Islet of Langerhans (tissue), 1 donor: ENCODE data around the gene BRD3.
"Not testable (repeated sequence)": the region's sequence is repeated elsewhere in the genome, so short reads cannot be mapped to it uniquely, and the experiment has no call there.

Source experiments
- FAIRE-seq: peaks from one replicate; lab custom pipeline; 2011; peaks lifted over from hg19 to GRCh38; lab: Jason Lieb, UNC

The BRD3 gene

GRCh38 chr9:134067904-134068743 lies at the start of gene BRD3:
BRD3 (minus strand) TSS chr9:134068026; CDS start chr9:134053477, 14,549 bp downstream.
- FAIRE-seq: no peak

DNA sequence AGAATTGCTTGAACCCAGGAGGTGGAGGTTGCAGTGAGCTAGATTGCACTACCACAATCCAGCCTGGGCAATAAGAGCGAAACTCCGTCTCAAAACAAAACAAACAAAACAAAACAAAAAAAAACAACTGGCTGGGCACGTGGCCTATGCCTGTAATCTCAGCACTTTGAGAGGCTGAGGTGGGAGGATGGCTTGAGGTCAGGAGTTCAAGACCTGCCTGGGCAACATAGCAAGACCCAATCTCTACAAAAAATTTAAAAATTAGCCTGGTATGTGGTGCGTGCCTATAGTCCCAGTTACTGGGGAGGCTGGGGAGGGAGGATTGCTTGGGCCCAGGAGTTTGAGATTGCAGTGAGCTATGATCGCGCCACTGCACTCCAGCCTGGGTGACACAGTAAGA lies 44.7 kb upstream of the BRD3 start:
- no peak for FAIRE-seq

DNA sequence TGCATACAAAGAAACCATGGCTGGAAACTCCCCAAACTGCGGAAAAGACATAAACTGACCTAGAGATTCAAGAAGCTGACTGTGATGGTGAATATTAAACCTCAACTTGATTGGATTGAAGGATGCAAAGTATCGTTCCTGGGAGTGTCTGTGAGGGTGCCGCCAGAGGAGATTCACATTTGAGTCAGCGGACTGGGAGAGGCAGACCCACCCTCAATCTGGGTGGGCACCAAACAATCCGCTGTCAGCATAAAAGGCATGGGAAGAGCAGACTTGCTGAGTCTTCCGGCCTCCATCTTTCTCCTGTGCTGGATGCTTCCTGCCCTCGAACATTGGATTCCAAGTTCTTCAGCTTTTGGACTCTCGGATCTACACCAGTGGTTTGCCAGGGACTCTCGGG lies 43.2 kb upstream of the BRD3 start:
- no peak for FAIRE-seq

DNA sequence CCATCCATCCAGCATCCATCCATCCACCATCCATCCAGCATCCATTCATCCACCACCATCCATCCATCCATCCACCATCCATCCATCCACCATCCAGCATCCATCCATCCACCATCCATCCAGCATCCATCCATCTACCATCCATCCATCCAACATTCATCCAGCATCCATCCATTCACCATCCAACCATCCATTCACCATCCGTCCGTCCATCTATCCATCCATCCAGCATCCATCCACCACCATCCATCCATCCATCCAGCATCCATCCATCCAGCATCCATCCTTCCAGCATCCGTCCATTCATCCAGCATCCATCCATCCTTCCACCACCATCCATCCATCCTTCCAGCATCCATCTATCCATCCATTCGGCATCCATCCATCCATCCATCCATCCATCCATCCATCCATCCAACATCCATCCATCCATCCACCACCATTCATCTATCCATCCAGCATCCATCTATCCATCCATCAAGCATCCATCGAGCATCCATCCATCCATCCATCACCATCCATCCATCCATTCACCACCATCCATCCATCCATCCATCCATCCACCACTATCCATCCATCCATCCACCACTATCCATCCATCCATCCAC lies 35.7 kb upstream of the BRD3 start:
- no peak for FAIRE-seq

DNA sequence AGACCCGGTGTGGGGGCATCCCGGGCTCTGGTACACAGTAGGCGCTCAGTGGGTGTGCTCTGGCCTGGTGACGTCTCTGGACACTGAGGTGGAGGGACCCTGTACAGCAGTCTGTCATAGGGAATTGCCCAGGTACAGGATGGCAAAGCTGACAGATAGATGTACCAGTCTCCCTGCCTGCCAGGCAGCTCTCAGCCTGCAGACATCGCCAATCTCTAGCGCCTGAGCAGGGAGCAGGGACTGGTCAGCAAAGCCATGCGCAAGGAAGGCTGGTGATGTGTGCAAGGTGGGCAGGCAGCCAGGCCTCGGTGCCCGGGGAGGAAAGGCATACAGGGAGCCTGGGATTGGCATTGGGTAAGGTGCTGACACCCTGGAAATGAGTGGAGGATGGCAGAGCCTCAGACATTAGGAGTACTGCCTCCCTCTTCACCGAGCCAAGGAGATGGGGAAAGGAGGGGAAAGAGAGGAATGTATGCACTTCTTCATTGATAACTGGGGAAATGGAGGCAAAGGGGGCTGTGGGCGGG lies 33.9 kb upstream of the BRD3 start:
- FAIRE-seq: no peak

DNA sequence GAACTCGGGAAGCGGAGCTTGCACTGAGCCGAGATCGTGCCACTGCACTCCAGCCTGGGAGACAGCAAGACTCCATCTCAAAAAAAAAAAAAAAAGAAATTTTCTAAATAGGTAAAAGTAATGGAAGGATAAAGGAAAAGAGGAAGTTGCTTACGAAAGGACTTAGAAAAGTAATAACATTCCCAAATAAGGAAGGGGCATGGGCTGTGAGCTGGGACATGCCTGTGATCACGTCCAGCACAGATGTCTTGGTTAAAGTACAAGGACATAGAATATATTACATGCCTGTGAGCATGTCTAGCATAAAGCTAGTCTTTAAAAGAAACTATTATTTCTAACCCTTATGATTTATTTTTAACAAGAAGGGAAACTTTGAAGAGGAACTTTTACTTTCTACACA lies 33.3 kb upstream of the BRD3 start:
- FAIRE-seq: not testable (repeated sequence)

DNA sequence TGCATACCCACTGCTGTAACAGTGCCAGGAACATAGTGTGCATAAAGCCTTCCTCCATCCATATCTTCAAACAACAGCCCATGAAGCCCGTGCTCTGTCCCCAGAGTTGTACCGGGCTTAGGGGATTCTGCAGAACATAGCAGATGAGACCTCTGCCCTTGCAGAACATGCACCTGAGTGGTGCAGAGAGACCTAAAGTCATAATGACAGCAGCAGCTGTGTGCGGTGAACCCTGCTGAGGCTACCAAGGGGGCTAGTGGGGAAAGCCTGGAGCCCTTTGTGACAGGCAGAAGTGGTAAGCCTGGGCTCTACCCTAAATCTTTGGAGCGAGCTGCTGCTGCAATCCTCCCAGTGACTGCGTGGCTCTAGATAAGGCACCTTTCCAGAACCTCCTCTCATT lies 32.2 kb upstream of the BRD3 start:
- FAIRE-seq: no peak

DNA sequence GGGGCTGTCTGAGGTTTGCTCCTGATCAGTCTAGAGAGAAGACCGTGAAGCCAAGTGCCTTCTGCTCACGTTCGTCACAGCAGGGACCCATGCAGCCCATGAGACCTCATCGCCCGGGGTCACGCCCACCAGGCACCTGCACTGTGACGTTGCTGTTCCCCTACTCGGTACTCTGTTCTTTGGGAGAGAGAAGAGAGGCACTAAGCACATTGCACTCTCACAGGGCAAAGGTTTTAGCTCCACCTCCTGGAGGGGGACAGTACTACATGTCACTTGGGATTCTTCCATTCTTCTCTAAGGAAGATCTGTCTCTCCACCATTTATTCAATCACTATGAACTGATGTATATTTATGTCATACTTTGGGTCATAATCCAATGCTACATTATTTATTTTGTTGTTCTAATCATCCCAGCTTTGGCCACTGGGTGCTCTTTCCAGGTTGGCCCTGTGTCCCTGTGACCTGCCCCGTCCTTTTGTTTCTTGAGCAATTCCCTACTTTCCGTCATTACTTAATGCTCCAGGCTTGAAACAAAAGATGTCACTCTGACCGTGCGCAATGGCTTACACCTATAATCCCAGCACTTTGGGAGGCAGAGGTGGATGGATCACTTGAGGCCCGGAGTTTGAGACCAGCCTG lies 31.4 kb upstream of the BRD3 start:
- FAIRE-seq: no peak

DNA sequence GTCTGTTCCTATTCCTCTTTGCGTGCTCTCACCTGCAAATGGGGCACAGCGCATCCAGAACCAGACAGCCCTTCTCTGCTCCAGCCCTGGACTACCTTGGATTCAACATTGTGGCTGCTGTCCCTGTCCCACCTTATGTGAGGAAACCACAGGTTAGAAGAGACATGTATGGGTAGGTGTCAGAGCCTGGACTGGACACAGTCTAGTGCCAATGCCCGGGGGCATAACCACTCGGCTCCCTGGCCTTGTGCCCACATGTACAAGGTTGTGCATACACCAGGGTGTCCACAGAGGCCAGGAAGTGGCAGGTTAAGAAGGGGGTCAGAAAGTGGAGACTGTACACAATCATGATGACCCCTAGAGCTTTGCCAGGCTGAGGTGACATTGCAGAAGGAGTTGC lies 22.1 kb upstream of the BRD3 start:
- FAIRE-seq: no peak

GRCh38 chr9:134088063-134088725 lies 20.4 kb upstream of the BRD3 start:
- no peak for FAIRE-seq

DNA sequence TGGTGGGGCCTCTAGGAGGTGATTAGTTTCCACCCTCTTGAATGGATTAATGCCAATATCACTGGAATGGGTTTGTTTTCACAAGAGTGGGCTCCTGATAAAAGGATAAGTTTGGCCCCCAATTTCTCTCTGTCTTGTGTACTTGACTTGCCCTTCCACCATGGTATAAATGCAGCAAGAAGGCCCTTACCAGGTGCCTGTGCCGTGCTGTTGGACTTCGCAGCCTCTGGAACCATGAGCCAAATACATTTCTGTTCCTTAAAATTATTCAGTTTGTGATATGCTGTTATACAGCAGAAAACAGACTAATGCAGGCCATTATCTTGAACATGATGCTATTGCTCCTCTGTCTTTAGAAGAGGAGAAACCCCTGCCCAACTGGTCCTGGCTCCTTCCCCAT lies 17.8 kb upstream of the BRD3 start:
- no peak for FAIRE-seq

GRCh38 chr9:134083451-134083850 lies 15.6 kb upstream of the BRD3 start:
- FAIRE-seq: no peak

DNA sequence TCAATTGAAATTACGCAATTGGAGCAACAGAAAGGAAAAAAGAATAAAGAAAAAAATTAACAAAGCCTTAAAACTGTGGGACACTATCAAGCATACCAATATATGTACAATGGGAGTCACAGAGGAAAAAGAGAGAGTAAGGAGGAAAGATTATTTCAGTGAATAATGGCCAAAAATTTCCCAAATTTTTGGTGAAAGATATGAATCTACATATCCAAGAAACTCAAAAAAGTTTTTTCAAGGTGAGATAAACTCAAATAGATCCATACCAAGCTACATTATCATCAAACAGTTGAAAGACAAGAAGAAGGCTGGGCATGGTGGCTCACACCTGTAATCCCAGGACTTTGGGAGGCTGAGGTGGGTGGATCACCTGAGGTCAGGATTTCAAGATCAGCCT lies 8.8 kb upstream of the BRD3 start:
- FAIRE-seq: no peak

DNA sequence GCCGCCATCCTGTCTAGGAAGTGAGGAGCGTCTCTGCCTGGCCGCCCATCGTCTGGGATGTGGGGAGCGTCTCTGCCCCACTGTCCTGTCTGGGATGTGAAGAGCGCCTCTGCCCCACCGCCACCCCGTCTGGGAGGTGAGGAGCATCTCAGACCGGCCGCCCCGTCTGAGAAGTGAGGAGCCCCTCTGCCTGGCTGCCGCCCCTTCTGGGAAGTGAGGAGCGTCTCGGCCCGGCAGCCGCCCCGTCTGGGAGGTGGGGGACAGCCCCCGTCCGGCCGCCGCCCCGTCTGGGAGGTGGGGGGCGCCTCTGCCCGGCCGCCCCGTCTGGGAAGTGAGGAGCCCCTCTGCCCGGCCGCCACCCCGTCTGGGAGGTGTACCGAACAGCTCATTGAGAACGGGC lies 7.9 kb upstream of the BRD3 start:
- FAIRE-seq: not testable (repeated sequence)

DNA sequence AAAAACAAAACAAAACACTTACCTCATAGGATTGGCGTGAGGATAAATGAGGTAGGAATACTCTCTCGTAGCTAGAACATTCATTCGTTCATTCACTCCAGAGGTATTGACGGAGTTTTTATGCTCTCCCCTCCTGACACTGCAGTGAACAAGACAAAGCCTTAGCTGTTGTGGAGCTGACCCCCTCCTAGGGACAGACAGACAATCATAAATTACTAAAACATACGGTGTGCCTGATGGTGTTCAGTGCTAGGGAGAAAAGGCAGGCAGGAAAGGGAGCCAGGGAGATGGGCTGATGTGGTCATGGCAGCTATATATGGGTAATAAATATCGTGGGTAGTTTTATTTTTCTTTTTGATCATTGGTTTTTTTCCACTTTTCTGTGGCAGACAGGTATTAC lies 5.7 kb upstream of the BRD3 start:
- no peak for FAIRE-seq

- not testable (repeated sequence) for FAIRE-seq
Measured at GRCh38 chr9:134072683-134073082, 4.9 kb upstream of the BRD3 start.

GRCh38 chr9:134071149-134071548 lies 3.3 kb upstream of the BRD3 start:
- FAIRE-seq: no peak

- no peak for FAIRE-seq
Measured at GRCh38 chr9:134069480-134070399, 1.9 kb upstream of the BRD3 start.

DNA sequence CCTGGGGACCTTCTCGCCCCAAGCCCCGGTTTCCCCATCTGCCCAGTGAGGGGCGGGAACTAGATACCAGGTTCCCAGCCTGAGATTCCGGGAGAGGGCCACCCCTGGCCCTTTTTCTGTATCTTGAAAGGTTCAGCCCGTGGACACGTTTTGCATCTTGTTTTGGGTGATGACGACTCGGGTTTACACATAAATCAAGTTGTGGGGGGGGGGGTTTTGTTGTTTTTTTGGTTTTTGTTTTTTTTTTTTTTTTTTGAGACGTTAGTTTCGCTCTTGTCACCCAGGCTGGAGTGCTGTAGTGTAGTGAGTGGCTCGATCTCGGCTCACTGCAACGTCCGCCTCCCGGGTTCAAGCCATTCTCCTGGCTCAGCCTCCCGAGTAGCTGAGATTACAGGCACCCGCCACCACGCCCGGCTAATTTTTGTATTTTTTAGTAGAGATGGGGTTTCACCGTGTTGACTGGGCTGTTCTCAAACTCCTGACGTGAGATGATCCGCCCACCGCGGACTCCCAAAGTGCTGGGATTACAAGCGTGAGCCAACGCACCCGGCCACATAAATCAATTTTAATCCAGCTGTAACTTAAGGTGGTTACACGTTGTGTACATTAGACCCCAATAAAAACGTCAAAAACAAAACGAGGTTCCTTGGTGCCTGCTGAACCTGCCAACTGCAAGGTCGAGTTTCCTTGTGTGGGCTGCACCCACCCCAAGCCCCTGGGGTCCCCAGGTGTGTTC lies 1.1 kb upstream of the BRD3 start:
- FAIRE-seq: no peak

- FAIRE-seq: no peak
Measured at GRCh38 chr9:134066913-134067851, 644 bp downstream of the BRD3 start.
